ENCODE results near the gene GOLGA8B.
"Not testable (repeated sequence)": the region's sequence is repeated elsewhere in the genome, so short reads cannot be mapped to it uniquely, and the experiment has no call there.

The GOLGA8B gene

DNA sequence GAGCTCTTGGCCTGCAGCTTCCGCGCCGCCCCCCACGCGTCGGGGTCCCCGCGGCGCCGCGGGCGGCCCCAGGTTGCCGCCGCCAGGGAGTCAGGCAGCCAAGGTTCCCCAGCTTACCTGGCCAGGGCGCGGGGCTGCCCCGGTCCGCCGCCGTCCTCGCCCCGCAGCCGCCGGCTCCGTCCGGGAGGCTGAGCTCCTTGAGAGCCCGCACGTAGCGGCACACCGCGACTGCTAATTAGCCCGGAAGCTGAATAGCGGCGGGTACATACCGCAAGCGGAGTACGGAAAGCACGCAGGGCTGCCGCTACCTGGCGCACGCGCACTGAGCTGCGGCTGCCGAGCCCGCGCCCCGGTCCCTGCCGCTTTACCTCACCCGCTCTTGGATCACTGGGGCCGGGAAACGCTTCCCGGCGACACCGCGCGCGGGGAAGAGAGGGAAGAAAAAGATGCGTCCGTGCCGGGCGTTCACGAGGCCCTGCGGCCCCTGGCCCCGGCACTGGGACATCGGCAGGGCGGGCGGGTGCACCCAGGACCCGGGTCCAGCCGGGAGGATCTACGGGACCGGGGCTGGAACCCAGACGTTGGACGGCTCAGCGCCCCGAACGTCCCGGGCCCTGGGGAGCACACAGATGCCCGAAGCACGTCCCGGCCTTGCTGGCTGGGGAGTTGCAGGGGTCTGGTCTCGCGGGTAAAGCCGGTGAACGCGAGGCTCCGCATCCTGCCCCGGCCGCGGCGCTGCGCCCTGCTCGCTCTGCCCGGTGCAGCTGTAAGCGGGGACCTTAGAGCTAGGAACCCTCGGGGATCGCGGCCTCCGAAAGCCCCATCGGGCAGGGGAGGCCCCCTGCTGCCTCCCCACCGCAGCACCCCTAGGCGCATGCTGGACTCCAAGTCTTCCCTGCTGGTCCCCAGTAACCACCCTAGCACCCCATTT is at the start of gene GOLGA8B:
Gene GOLGA8B, minus strand, starts transcription at position 253 of the 931 bp plus-strand sequence. CDS start 47,739 bp downstream, outside the sequence.
- DNase-seq (ENCODE audit: low read depth in 2 of 2), result no peak

GRCh38 chr15:34633165-34633564 is 49.7 kb upstream of the GOLGA8B start:
- DNase-seq (ENCODE audit: low read depth in 2 of 2), result not testable (repeated sequence)

- peak in 1 of 2 experiments; percentile 4 for DNase-seq (ENCODE audit: low read depth in 2 of 2)
Measured at GRCh38 chr15:34628577-34629152, 45.2 kb upstream of the GOLGA8B start.

DNA sequence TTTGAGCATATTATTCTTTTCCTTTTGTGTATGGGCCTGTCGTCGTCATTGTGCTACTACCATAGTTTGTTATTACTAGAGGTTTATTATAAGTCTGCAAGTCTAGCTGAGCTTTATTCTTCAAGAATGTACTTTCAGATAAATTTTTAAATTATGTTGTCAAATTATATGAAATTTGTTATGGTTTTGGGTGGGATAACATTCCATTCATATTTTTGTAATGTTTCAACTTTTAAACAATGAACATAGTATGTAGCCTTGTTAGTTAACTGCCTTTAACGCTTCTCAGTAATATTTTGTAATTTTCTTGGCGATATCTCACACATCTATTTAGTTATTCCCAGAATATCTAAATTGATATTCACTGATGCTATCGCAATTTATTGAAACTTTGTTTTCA is 41.6 kb upstream of the GOLGA8B start:
- DNase-seq (ENCODE audit: low read depth in 2 of 2), result no peak

- DNase-seq (ENCODE audit: low read depth in 2 of 2), result peak in 1 of 2 experiments; percentile 4
Measured at GRCh38 chr15:34621675-34622074, 38.2 kb upstream of the GOLGA8B start.

DNA sequence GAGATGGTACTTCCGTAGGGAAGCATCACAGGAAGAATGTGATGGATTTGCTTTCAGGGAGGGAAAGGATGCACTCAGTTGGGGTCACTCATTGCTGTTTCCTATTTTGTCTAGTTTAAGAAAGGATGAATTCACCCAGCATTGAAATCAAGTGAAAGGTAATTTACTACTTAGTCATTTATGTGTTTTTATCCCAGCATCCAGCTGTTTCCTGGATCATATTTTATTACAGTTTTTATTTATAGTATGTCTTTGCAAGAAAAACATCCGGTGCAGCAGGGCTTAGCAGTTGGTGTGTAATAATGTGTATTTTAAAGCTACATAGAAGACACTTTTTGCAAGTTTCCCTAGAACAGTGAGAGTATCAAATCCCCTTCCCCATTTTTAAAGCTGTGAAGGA is 37.4 kb upstream of the GOLGA8B start:
- DNase-seq (ENCODE audit: low read depth in 2 of 2), result no peak

DNA sequence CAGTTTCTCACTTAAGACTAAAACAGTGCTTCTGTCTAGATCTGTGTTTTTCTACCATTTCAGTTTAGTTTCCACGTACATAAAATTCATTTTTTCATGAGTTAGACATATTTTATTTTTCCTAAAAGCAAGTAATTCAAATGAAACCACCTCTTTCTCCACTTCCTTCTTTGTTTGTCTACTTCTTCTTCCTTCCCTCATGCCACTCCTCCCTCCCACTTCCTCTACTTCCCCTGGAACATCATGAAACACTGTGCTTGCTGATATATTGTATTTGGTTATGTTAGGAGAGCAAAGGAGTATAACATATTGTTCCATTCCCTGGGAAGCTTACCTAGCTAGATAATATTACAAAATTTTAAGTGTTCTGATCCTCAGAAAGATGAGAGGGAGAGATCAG is 36.7 kb upstream of the GOLGA8B start:
- no peak for DNase-seq (ENCODE audit: low read depth in 2 of 2)

GRCh38 chr15:34619151-34619550 is 35.7 kb upstream of the GOLGA8B start:
- DNase-seq (ENCODE audit: low read depth in 2 of 2), result no peak

- DNase-seq (ENCODE audit: low read depth in 2 of 2), result no peak
Measured at GRCh38 chr15:34618073-34618472, 34.6 kb upstream of the GOLGA8B start.

DNA sequence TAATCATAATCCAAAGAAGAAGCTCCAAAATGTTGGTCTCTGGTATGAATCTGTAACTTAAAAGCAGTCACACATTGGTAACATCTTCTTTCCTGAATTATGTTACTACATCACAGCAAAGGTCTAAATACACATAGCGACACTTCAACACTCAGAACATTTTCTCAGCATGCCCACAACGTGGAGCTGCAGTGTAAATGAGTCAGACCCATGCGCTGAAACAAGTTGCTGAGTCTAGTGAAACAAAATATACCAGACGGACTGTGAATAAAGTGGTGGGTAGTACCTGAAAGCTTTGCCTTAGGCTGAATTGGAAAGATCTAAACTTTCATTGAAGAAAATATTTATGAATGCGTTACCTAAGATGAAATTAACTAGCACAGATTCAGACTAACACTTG is 33.2 kb upstream of the GOLGA8B start:
- no peak for DNase-seq (ENCODE audit: low read depth in 2 of 2)

DNA sequence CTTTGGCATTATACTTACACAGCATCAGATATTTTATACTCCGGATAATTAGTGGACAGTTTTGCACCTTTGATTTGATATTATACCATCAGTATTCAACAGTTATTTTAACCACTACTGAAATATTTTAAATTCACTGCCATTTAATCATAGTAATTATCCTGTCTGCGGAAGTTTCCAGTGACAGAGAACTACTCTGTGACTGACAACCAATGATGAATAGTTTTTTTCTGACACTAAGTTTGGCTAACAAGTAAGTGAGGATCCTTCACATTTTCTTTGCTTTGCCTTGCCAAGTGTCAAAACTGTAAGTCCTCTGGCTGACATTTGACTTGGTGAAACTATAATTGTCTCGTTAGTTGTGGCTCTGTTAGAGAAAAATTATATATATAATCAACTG is 30.5 kb upstream of the GOLGA8B start:
- DNase-seq (ENCODE audit: low read depth in 2 of 2), result no peak

- DNase-seq (ENCODE audit: low read depth in 2 of 2), result no peak
Measured at GRCh38 chr15:34613301-34613700, 29.9 kb upstream of the GOLGA8B start.

DNA sequence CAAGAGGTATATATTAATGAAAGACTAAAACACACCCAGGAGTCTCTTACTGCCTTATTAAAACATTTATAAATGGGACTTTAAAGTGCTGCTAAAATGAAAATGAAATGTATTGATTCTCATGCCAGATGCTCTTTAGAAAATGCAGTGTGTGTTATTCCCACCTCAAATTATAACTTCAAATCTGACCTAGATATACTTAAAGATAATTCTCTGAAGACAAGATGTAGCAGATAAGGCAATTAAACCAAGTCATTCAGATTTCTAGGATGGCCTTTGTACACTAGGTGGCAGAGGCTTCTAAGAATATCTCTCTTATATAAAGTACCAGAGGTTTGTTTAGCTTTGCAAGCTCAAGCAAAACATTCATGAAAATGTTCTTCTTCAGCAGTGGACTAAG is 26.9 kb upstream of the GOLGA8B start:
- no peak for DNase-seq (ENCODE audit: low read depth in 2 of 2)

DNA sequence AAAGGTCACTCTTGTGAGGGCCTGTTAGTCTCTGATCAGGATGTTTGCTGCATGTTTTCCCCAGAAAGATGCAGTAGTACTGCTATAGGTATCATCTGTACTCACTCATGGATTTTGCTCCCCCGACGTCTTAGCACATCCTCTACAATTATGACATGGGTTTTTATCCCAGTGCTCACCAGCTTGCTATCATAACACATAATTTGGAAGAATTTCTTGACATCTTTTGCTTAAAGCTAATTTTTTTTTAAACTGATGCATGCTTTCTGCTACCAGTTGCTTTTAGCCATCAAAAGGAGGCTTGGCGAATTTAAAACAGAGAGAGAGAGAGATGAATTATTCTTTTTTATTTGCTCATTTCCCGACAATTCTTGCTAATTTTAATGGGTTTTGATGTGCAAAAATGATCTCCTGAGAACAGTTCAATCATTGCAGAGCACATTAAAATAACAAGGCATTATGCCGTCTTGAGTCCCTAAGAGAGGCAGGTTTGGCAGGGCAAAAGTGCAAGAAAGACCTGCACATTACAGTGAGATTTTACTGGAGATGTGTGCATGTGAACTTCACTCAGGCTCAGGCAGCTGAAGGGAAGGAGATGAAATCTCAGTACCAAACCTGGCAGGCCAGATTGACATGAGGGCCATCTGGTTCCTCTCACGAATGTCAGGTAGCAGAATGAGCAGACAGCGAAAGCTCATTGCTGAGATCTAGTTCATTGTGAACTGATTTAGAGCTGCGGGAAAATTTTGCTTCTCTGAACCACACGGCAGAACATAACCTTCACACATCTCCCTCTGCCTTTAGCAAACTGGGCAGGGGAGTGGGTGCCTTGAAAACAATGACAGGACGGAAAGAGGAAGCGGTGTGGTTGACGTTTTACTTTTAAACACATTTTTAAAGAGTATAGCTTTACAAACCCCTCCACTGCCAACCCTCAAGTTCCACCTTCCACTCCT is 25.9 kb upstream of the GOLGA8B start:
- DNase-seq (ENCODE audit: low read depth in 2 of 2), result no peak

DNA sequence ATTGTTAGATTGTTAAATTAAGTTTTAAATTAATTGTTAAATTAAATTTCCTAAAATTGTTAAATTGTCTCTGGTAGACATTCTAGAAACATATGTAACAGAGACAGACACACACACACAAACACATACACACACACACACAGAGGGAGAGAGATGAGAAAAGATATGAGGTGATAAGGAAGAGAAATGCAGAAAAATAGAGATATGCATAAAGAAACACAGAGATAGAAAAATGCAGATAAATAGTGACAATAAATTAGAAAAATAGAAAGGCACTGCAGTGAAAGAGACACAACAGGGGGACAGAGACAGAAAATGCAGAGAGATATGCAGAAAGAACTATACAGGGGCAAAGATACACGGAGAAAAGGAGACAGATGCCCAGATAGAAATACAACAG is 25.1 kb upstream of the GOLGA8B start:
- no peak for DNase-seq (ENCODE audit: low read depth in 2 of 2)

DNA sequence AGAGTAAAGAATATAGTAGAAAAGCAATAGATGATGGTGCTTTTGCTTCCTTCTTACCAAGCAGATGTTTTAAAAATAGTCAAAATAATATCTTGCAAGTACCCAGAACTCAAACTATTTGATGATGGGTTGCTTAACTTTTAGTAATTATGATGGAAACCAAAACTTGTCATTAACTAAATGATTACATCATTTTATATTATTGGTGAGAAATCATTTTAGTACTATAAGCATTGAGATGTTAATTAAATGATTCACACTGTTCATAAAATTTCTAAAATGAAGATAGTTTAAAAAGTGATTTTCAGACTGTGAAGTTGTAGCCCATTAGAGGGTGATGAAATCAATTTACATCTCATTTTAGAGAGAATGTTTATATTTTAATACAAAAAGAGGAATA is 24.4 kb upstream of the GOLGA8B start:
- DNase-seq (ENCODE audit: low read depth in 2 of 2), result no peak

- DNase-seq (ENCODE audit: low read depth in 2 of 2), result no peak
Measured at GRCh38 chr15:34606545-34606944, 23.1 kb upstream of the GOLGA8B start.

GRCh38 chr15:34606131-34606530 is 22.7 kb upstream of the GOLGA8B start:
- DNase-seq (ENCODE audit: low read depth in 2 of 2), result no peak

GRCh38 chr15:34603095-34603494 is 19.6 kb upstream of the GOLGA8B start:
- DNase-seq (ENCODE audit: low read depth in 2 of 2), result no peak

- no peak for DNase-seq (ENCODE audit: low read depth in 2 of 2)
Measured at GRCh38 chr15:34600923-34601322, 17.5 kb upstream of the GOLGA8B start.

- no peak for DNase-seq (ENCODE audit: low read depth in 2 of 2)
Measured at GRCh38 chr15:34598799-34599585, 15.5 kb upstream of the GOLGA8B start.

Measured in fibroblast of skin of left quadriceps (primary cell).